ENCODE measurements around the gene WRAP53.

GRCh38 chr17:7715936-7716886, 27.9 kb downstream of the WRAP53 start:
- no peak for TF ChIP-seq CTCF (IDR thresholded peaks at IDR 0.05)
- TF ChIP-seq POLR2A (IDR thresholded peaks at IDR 0.05), result no peak
